ENCODE results near the gene PTCD2. TPM values are rescaled to one million over a fixed set of nuclear protein-coding genes. Genes with fewer than 3 reads are reported as not detected.
"Not testable (repeated sequence)": the region's sequence is repeated elsewhere in the genome, so short reads cannot be mapped to it uniquely, and the experiment has no call there.

The PTCD2 gene
- total RNA-seq, 1 donor from 2014 or later, result 6.5 TPM

DNA sequence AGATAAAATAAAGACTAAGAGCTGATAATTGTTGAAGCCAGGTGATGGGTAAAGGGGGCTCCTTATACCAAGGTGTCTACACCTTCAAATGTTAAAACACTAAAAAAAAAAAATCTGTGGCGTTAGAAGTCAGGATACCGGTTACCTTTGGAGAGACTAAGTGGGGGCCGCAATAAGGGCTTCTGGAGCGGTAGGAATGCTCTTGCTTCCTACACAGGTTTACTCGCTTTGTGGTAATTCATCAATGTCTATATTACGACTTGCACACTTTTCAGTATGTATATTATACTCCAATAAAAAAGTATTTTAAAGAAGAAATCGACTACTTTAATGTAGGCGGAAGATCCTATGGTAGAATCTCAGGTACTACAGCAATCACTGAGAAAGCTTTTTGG lies 12.6 kb upstream of the PTCD2 start:
- Histone ChIP-seq H3K36me3 (peaks cover 35% of the 10 kb centered on the region), H3K27ac (peak overlapping the region; percentile 95), H3K4me3 (peak overlapping the region; percentile 76), H3K27me3 (no peaks in the 10 kb centered on the region), H3K9me3 (no peaks in the 10 kb centered on the region), H3K4me1 (peaks cover 11% of the 10 kb centered on the region)
- DNase-seq (no peak), ATAC-seq (no peak)
- intact Hi-C loops (cut with DNase I), result no loop called here
- TF ChIP-seq, protein P1, sequence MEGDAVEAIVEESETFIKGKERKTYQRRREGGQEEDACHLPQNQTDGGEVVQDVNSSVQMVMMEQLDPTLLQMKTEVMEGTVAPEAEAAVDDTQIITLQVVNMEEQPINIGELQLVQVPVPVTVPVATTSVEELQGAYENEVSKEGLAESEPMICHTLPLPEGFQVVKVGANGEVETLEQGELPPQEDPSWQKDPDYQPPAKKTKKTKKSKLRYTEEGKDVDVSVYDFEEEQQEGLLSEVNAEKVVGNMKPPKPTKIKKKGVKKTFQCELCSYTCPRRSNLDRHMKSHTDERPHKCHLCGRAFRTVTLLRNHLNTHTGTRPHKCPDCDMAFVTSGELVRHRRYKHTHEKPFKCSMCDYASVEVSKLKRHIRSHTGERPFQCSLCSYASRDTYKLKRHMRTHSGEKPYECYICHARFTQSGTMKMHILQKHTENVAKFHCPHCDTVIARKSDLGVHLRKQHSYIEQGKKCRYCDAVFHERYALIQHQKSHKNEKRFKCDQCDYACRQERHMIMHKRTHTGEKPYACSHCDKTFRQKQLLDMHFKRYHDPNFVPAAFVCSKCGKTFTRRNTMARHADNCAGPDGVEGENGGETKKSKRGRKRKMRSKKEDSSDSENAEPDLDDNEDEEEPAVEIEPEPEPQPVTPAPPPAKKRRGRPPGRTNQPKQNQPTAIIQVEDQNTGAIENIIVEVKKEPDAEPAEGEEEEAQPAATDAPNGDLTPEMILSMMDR (IDR thresholded peaks at IDR 0.05), result no peak

- Histone ChIP-seq H3K4me3 (peak overlapping the region; percentile 76), H3K36me3 (peaks cover 41% of the 10 kb centered on the region), H3K4me1 (peaks cover 11% of the 10 kb centered on the region), H3K27ac (peak overlapping the region; percentile 95), H3K27me3 (no peaks in the 10 kb centered on the region), H3K9me3 (no peaks in the 10 kb centered on the region)
- TF ChIP-seq, protein P1 (IDR thresholded peaks at IDR 0.05), result peak; percentile 91
- intact Hi-C loops (cut with DNase I), result no loop called here
- ATAC-seq, result peak; percentile 99
- DNase-seq, result peak; percentile 99
Observed at GRCh38 chr5:72307968-72308852, 12.0 kb upstream of the PTCD2 start.

DNA sequence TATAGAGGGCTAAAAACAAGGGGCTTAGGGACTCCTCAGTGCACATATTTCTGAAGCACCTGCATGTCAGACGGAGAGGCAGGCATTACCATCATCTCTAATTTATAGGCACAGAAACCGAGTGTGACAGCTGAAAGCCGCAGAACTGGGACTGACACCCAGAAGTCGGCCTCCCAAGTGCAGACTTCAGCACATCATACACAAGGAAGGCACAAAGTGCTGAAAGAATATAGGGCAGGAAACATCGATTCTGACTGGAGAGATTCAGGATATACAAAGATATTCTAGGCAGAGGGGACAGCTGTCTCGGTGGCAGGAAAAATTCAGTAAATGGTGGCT lies 11.4 kb upstream of the PTCD2 start:
- intact Hi-C loops (cut with DNase I), result no loop called here
- H3K27me3 ChIP-seq, result no peaks in the 10 kb centered on the region
- no peaks in the 10 kb centered on the region for H3K9me3 ChIP-seq
- TF ChIP-seq, protein P1 (IDR thresholded peaks at IDR 0.05), result no peak
- H3K4me3 ChIP-seq, result peak overlapping the region; percentile 76
- no peak for ATAC-seq
- peaks cover 41% of the 10 kb centered on the region for H3K36me3 ChIP-seq
- DNase-seq, result no peak
- H3K4me1 ChIP-seq, result peaks cover 11% of the 10 kb centered on the region
- peak overlapping the region; percentile 52 for H3K27ac ChIP-seq

- DNase-seq (no peak), ATAC-seq (no peak)
- Histone ChIP-seq H3K9me3 (no peaks in the 10 kb centered on the region), H3K4me1 (no peaks in the 10 kb centered on the region), H3K27me3 (no peaks in the 10 kb centered on the region), H3K27ac (no peak overlapping the region), H3K36me3 (peaks cover 41% of the 10 kb centered on the region), H3K4me3 (no peak overlapping the region)
- TF ChIP-seq, protein P1 (IDR thresholded peaks at IDR 0.05), result no peak
- intact Hi-C loops (cut with DNase I), result no loop called here
Observed at GRCh38 chr5:72313141-72313540, 7.0 kb upstream of the PTCD2 start.

DNA sequence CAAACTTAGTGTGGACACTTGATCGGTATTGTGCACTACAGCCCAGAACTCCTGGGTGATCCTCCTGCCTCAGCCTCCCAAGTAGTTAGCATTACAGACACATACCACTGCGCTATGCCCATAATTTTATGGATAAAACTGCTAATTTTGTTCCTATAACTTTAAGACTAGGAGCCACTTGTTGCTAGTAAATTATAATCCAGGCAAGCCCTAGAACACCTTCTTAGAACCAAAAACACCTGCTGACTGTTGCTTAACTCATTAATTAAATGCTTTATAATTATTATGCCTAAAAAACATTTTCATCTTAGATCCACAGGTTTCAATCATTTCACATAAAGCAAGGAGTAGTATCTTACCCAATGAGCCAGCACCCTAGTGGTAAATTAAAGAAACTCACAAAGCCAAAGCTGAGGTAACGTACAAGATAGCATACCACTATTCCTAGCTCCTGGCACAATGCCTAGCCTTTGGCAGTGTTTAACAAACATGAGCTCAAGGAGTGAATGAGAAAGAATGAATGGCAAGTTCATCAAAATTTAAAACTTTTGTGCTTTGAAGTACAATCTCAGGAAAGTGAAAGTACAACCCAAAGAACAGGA lies 5.5 kb upstream of the PTCD2 start:
- Histone ChIP-seq H3K4me1 (peaks cover 8% of the 10 kb centered on the region), H3K36me3 (peaks cover 36% of the 10 kb centered on the region), H3K9me3 (no peaks in the 10 kb centered on the region), H3K27me3 (no peaks in the 10 kb centered on the region), H3K27ac (no peak overlapping the region), H3K4me3 (no peak overlapping the region)
- TF ChIP-seq, protein P1 (IDR thresholded peaks at IDR 0.05), result no peak
- DNase-seq (no peak), ATAC-seq (peak; percentile 64)
- intact Hi-C loops (cut with DNase I), result no loop called here

- H3K4me1 ChIP-seq, result peaks cover 15% of the 10 kb centered on the region
- H3K9me3 ChIP-seq; intact Hi-C loops (cut with DNase I); H3K36me3 ChIP-seq; H3K27me3 ChIP-seq: not testable (repeated sequence)
- H3K4me3 ChIP-seq, result peak overlapping the region; percentile 79
- DNase-seq, result peak; percentile 68
- peak overlapping the region; percentile 79 for H3K27ac ChIP-seq
- peak; percentile 1 for ATAC-seq
Observed at GRCh38 chr5:72319435-72319975, 668 bp upstream of the PTCD2 start.
